ENCODE data around the gene GAL. TPM values are rescaled to one million over a fixed set of nuclear protein-coding genes. Genes with fewer than 3 reads are reported as not detected.

The GAL gene
- total and polyA plus RNA-seq, 2 experiments from 2014 or later, result 0.97 to 24.7 TPM

DNA sequence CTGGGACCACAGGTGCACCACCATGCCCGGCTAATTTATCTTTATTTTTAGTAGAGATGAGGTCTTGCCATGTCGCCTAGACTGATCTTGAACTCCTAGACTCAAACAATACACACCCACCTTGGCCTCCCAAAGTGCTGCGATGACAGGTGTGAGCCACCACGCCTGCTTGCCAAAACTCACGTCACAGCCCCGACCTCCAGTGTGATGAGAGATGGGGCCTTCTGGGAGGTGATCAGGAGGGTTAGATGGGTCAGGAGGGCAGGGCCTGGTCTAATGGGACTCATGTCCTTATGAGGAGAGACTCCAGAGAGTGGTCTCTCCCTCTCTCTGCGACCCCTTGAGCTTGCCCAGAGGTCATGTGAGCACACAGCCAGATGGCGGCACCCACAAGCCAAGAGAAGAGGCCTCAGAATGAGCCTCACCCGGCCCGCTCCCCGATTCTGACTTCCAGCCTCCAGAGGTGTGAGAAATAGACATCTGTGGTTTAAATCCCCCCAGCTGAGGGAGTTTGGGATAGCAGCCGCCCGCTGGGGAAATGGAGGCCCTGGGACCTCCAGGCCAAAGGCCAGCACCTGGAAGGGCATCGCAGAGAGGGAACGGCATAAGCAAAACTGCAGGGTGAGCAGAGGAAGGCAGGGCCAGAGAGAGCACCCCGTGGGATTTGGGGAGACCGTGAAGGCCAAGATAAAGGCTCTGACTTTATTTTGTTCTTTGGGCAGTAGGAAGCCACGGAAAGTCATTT is 24.1 kb upstream of the GAL start:
- Histone ChIP-seq H3K27ac (no peak overlapping the region), H4K20me1 (ENCODE audit: insufficient read depth) (no peaks in the 10 kb centered on the region), H3K9me3 (ENCODE audit: low read depth) (no peaks in the 10 kb centered on the region), H3K9me2 (ENCODE audit: insufficient read depth) (no peaks in the 10 kb centered on the region), H3K9ac (no peak overlapping the region), H3K79me2 (ENCODE audit: insufficient read depth) (no peaks in the 10 kb centered on the region), H3K4me2 (ENCODE audit: unreplicated experiment) (no peak overlapping the region), H3K36me3 (ENCODE audit: low read depth) (no peaks in the 10 kb centered on the region), H2AFZ (no peak overlapping the region), H3K27me3 (replicated peaks; ENCODE audit: insufficient read depth) (peaks cover 25% of the 10 kb centered on the region), H3K4me3 (no peak overlapping the region), H3K4me1 (ENCODE audit: insufficient read depth) (peaks cover 10% of the 10 kb centered on the region; the same call in 1 of the 2 replicates), H3F3A (ENCODE audit: insufficient read depth) (0 out of 2 replicates have a peak, but pooled peaks cover 3% of the 10 kb centered on the region)
- TF ChIP-seq EZH2phosphoT487 (IDR thresholded peaks at IDR 0.05; ENCODE audit: insufficient read depth, low read depth) (no peak), EZH2 (IDR thresholded peaks at IDR 0.05; ENCODE audit: insufficient read depth, poor library complexity, severe bottlenecking) (no peak)
- 78 to 82% methylated on average over 18 of the region's 18 CpGs for WGBS, 2 experiments (ENCODE audit: low coverage in 1 of 2, low lambda C conversion rate in 2 of 2, missing lambda C conversion rate in 2 of 2)
- no peak for DNase-seq
- in situ Hi-C loops (cut with MboI), result no loop called here

DNA sequence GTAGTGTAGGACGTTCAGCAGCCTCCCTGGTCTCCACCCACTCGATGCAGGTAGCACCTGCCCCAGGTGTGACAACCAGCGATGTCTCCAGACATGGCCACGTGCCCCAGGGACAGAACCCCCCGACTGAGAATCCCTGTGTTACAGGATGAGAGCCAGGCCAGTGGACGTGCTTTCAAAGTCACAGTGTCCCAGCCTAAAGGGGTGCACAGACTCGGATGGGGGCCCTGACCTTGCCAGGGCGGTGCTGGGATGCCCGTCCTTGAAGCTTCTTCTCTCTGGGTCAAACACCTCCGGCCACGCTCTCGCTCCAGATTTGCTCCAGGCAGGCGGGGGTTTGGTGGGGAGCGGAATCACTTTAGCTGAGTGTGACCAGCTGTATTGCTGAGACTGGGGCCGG is 23.3 kb upstream of the GAL start:
- no peaks in the 10 kb centered on the region for H3K79me2 ChIP-seq (ENCODE audit: insufficient read depth)
- no peak overlapping the region for H3K27ac ChIP-seq
- no peak overlapping the region for H3K4me3 ChIP-seq
- no peaks in the 10 kb centered on the region for H4K20me1 ChIP-seq (ENCODE audit: insufficient read depth)
- peaks cover 10% of the 10 kb centered on the region; the same call in 1 of the 2 replicates for H3K4me1 ChIP-seq (ENCODE audit: insufficient read depth)
- H3K36me3 ChIP-seq (ENCODE audit: low read depth), result no peaks in the 10 kb centered on the region
- H3K9me2 ChIP-seq (ENCODE audit: insufficient read depth), result no peaks in the 10 kb centered on the region
- in situ Hi-C loops (cut with MboI), result no loop called here
- H3K4me2 ChIP-seq (ENCODE audit: unreplicated experiment), result no peak overlapping the region
- DNase-seq, result no peak
- 66 to 75% methylated on average over 15 of the region's 15 CpGs for WGBS, 2 experiments (ENCODE audit: low coverage in 1 of 2, low lambda C conversion rate in 2 of 2, missing lambda C conversion rate in 2 of 2)
- no peak overlapping the region for H3K9ac ChIP-seq
- no peaks in the 10 kb centered on the region for H3K9me3 ChIP-seq (ENCODE audit: low read depth)
- 0 out of 2 replicates have a peak, but pooled peaks cover 3% of the 10 kb centered on the region for H3F3A ChIP-seq (ENCODE audit: insufficient read depth)
- H2AFZ ChIP-seq, result no peak overlapping the region
- peaks cover 31% of the 10 kb centered on the region for H3K27me3 ChIP-seq (replicated peaks; ENCODE audit: insufficient read depth)
- TF ChIP-seq EZH2phosphoT487 (IDR thresholded peaks at IDR 0.05; ENCODE audit: insufficient read depth, low read depth), result no peak
- no peak for TF ChIP-seq EZH2 (IDR thresholded peaks at IDR 0.05; ENCODE audit: insufficient read depth, poor library complexity, severe bottlenecking)

DNA sequence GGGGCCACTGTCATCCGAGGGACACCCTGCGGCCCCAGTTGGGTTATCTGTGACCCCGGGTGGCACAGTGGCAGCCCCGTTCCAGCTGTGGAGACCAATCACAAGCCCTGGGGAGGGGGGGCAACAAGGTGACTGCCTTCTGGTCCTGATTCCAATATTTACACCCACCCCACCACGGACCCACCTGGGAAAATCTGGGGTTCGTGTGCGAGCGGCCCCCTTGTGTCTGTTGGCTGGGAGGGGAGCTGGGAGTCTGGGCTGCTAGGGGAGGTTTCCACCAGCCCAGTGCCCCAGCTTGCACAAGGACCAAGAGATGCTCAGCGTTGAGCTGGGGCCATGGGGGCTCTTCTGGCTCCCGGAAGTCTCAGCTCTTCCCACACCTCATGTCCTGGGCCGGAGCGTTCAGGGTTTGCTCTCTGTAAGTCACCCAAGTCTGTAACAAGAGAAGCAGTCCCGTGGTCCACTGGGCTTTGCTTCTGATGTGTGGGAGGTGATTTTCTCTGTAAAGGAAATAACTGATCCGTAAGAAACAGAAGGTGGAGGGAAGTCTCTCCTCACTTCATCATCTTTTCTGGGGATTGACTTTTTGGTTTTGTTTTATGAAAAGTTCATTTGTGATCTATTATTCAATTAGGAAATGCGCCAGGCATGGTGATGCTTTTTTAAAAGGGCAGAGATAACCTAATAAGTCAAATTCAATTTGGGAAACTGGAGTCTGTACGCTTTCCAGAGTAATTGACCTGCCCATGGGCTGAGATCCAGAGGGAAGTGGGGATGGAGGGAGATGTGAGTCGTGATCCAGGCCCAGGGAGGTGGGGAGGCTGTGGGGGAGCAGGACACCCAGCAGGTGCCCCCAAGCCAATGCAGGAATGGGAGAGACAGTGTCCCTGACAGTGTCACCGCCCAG is 22.4 kb upstream of the GAL start:
- no peak for DNase-seq
- in situ Hi-C loops (cut with MboI), result no loop called here
- no peak overlapping the region for H3K9ac ChIP-seq
- WGBS, 2 experiments (ENCODE audit: low coverage in 1 of 2, low lambda C conversion rate in 2 of 2, missing lambda C conversion rate in 2 of 2), result 60% methylated on average over 18 of the region's 18 CpGs
- peaks cover 10% of the 10 kb centered on the region; the same call in 1 of the 2 replicates for H3K4me1 ChIP-seq (ENCODE audit: insufficient read depth)
- no peak for TF ChIP-seq EZH2phosphoT487 (IDR thresholded peaks at IDR 0.05; ENCODE audit: insufficient read depth, low read depth)
- TF ChIP-seq EZH2 (IDR thresholded peaks at IDR 0.05; ENCODE audit: insufficient read depth, poor library complexity, severe bottlenecking), result no peak
- H2AFZ ChIP-seq, result no peak overlapping the region
- H3K9me2 ChIP-seq (ENCODE audit: insufficient read depth), result no peaks in the 10 kb centered on the region
- no peak overlapping the region for H3K4me2 ChIP-seq (ENCODE audit: unreplicated experiment)
- no peaks in the 10 kb centered on the region for H3K36me3 ChIP-seq (ENCODE audit: low read depth)
- no peak overlapping the region for H3K27ac ChIP-seq
- H3K4me3 ChIP-seq, result no peak overlapping the region
- no peaks in the 10 kb centered on the region for H4K20me1 ChIP-seq (ENCODE audit: insufficient read depth)
- H3K9me3 ChIP-seq (ENCODE audit: low read depth), result no peaks in the 10 kb centered on the region
- peaks cover 35% of the 10 kb centered on the region for H3K27me3 ChIP-seq (replicated peaks; ENCODE audit: insufficient read depth)
- H3F3A ChIP-seq (ENCODE audit: insufficient read depth), result 0 out of 2 replicates have a peak, but pooled peaks cover 3% of the 10 kb centered on the region
- H3K79me2 ChIP-seq (ENCODE audit: insufficient read depth), result no peaks in the 10 kb centered on the region

DNA sequence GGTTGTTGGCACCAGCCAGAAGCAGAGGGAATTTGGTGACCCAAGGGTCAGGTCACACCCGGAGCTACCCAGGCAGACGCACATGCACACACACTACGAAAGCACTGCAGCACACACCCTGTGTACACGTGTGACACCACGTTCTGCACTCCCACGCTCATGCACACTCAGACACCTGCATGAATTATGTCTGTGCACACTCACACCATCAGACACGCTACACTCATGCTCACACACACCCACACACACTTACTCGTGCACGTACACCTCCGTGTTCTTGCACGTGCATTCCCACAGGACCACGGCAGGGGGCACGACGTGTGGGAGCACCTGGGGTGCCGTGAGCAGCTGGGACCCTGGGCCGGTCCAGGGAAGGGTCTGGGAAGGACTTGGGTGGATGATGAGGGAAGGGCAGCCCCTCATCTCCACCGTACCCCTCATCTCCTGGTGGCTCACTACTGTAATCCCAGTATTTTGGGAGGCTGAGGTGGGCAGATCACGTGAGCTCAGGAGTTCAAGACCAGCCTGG is 20.8 kb upstream of the GAL start:
- Histone ChIP-seq H3F3A (ENCODE audit: insufficient read depth) (0 out of 2 replicates have a peak, but pooled peaks cover 3% of the 10 kb centered on the region), H3K4me3 (no peak overlapping the region), H3K9me2 (ENCODE audit: insufficient read depth) (no peaks in the 10 kb centered on the region), H3K9ac (no peak overlapping the region), H4K20me1 (ENCODE audit: insufficient read depth) (no peaks in the 10 kb centered on the region), H3K27ac (no peak overlapping the region), H3K79me2 (ENCODE audit: insufficient read depth) (no peaks in the 10 kb centered on the region), H3K27me3 (replicated peaks; ENCODE audit: insufficient read depth) (peaks cover 35% of the 10 kb centered on the region), H3K4me1 (ENCODE audit: insufficient read depth) (peaks cover 10% of the 10 kb centered on the region; the same call in 1 of the 2 replicates), H3K4me2 (ENCODE audit: unreplicated experiment) (no peak overlapping the region), H2AFZ (no peak overlapping the region), H3K36me3 (ENCODE audit: low read depth) (no peaks in the 10 kb centered on the region), H3K9me3 (ENCODE audit: low read depth) (no peaks in the 10 kb centered on the region)
- WGBS, 2 experiments (ENCODE audit: low coverage in 1 of 2, low lambda C conversion rate in 2 of 2, missing lambda C conversion rate in 2 of 2), result 69 to 72% methylated on average over 18 of the region's 18 CpGs
- no peak for DNase-seq
- in situ Hi-C loops (cut with MboI), result no loop called here
- no peak for TF ChIP-seq EZH2 (IDR thresholded peaks at IDR 0.05; ENCODE audit: insufficient read depth, poor library complexity, severe bottlenecking)
- no peak for TF ChIP-seq EZH2phosphoT487 (IDR thresholded peaks at IDR 0.05; ENCODE audit: insufficient read depth, low read depth)
